ENCODE data around the gene TYW1.
"Not testable (repeated sequence)": the region's sequence is repeated elsewhere in the genome, so short reads cannot be mapped to it uniquely, and the experiment has no call there.

The TYW1 gene

DNA sequence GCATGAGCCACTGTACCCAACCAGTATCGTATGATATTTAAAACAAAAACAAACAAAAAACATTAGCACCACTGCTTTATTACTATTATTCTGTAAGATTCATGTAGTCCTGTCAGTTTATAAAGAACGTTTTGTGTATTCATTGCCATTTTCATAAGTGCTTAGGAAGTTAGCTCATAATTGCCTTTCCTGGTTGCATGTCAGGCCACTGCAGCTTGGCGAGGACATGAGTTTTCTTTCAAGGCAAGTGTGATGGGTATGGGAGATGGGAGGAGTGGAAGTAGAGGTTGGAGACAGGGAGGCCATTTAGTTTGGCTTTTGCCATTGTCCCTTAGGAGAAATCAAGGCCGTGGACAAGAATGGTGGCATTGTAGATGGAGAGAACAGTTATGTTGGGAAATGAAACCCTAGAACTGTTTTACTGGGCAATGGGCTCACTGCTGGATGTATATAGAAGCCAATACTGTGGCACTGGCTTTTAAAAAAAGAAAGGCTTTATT is 48.9 kb downstream of the TYW1 start:
- ATAC-seq, result no peak
- TF ChIP-seq TCF4 (CRISPR knock-in tag; IDR thresholded peaks at IDR 0.05; ENCODE audit: borderline replicate concordance) (no peak), ISL1 (CRISPR knock-in tag; IDR thresholded peaks at IDR 0.05) (no peak), CSDC2 (CRISPR knock-in tag; IDR thresholded peaks at IDR 0.05) (no peak), ZNF70 (CRISPR knock-in tag; IDR thresholded peaks at IDR 0.05) (no peak), TOX (CRISPR knock-in tag; IDR thresholded peaks at IDR 0.05; ENCODE audit: borderline replicate concordance) (no peak), SNAI2 (CRISPR knock-in tag; IDR thresholded peaks at IDR 0.05) (no peak), PPARA (CRISPR knock-in tag; IDR thresholded peaks at IDR 0.05; ENCODE audit: borderline replicate concordance) (no peak), RARB (CRISPR knock-in tag; IDR thresholded peaks at IDR 0.05) (no peak), ESRRG (CRISPR knock-in tag; IDR thresholded peaks at IDR 0.05) (no peak), GLIS3 (CRISPR knock-in tag; IDR thresholded peaks at IDR 0.05) (no peak), OSR1 (CRISPR knock-in tag; IDR thresholded peaks at IDR 0.05) (no peak), ARNTL (CRISPR knock-in tag; IDR thresholded peaks at IDR 0.05; ENCODE audit: borderline replicate concordance, low read depth) (no peak), ZFP3 (CRISPR knock-in tag; IDR thresholded peaks at IDR 0.05) (no peak), ZC3H10 (CRISPR knock-in tag; IDR thresholded peaks at IDR 0.05) (no peak), ZNF8 (CRISPR knock-in tag; IDR thresholded peaks at IDR 0.05) (no peak), ZNF565 (CRISPR knock-in tag; conservative IDR thresholded peaks at IDR 0.05; ENCODE audit: low read depth) (no peak), ZFP30 (CRISPR knock-in tag; IDR thresholded peaks at IDR 0.05) (no peak)
- TF ChIP-seq, protein P1, sequence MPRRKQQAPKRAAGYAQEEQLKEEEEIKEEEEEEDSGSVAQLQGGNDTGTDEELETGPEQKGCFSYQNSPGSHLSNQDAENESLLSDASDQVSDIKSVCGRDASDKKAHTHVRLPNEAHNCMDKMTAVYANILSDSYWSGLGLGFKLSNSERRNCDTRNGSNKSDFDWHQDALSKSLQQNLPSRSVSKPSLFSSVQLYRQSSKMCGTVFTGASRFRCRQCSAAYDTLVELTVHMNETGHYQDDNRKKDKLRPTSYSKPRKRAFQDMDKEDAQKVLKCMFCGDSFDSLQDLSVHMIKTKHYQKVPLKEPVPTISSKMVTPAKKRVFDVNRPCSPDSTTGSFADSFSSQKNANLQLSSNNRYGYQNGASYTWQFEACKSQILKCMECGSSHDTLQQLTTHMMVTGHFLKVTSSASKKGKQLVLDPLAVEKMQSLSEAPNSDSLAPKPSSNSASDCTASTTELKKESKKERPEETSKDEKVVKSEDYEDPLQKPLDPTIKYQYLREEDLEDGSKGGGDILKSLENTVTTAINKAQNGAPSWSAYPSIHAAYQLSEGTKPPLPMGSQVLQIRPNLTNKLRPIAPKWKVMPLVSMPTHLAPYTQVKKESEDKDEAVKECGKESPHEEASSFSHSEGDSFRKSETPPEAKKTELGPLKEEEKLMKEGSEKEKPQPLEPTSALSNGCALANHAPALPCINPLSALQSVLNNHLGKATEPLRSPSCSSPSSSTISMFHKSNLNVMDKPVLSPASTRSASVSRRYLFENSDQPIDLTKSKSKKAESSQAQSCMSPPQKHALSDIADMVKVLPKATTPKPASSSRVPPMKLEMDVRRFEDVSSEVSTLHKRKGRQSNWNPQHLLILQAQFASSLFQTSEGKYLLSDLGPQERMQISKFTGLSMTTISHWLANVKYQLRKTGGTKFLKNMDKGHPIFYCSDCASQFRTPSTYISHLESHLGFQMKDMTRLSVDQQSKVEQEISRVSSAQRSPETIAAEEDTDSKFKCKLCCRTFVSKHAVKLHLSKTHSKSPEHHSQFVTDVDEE (CRISPR knock-in tag; IDR thresholded peaks at IDR 0.05), result no peak
- TF ChIP-seq, protein P2, sequence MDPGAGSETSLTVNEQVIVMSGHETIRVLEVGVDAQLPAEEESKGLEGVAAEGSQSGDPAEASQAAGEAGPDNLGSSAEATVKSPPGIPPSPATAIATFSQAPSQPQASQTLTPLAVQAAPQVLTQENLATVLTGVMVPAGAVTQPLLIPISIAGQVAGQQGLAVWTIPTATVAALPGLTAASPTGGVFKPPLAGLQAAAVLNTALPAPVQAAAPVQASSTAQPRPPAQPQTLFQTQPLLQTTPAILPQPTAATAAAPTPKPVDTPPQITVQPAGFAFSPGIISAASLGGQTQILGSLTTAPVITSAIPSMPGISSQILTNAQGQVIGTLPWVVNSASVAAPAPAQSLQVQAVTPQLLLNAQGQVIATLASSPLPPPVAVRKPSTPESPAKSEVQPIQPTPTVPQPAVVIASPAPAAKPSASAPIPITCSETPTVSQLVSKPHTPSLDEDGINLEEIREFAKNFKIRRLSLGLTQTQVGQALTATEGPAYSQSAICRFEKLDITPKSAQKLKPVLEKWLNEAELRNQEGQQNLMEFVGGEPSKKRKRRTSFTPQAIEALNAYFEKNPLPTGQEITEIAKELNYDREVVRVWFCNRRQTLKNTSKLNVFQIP (CRISPR knock-in tag; IDR thresholded peaks at IDR 0.05; ENCODE audit: borderline replicate concordance, low read depth), result no peak
- TF ChIP-seq, protein P3, sequence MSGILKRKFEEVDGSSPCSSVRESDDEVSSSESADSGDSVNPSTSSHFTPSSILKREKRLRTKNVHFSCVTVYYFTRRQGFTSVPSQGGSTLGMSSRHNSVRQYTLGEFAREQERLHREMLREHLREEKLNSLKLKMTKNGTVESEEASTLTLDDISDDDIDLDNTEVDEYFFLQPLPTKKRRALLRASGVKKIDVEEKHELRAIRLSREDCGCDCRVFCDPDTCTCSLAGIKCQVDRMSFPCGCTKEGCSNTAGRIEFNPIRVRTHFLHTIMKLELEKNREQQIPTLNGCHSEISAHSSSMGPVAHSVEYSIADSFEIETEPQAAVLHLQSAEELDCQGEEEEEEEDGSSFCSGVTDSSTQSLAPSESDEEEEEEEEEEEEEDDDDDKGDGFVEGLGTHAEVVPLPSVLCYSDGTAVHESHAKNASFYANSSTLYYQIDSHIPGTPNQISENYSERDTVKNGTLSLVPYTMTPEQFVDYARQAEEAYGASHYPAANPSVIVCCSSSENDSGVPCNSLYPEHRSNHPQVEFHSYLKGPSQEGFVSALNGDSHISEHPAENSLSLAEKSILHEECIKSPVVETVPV (CRISPR knock-in tag; IDR thresholded peaks at IDR 0.05), result no peak

DNA sequence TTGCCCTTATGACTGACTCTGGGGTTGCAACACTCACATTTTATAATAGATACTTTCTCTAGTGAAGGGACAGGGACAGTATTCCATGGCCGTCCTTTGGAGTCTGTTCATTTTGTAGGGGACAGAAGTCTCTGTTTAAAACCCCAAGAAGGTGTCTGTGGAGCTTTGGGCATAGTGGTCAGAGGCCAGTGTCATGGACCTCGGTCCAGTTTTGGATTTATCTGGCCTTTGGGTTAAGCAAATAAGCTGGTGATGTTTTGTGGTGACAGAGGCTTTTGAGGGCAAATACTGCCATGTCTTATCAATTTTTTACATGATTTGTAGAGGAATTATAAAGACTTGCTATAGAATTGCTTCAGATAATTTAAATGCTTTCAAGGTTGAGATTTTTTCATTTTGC is 50.2 kb downstream of the TYW1 start:
- not testable (repeated sequence) for ATAC-seq

DNA sequence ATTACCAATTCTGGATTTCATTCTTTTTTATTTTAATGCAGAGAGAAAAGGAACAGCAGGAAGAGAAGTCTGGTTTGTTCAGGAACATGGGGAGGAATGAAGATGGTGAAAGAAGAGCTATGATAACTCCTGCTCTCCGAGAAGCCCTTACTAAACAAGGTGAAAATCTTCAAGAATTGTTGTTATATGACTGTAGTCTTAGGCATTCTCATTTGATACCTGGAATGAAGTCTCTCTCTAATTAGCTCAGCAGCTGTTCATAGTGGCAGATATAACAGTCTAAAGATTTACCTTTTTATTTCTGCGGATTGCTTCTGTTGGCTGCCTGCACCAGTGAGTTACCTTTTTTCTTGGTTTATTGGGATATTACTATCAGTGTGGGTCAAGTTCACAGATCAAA is 53.3 kb downstream of the TYW1 start:
- not testable (repeated sequence) for ATAC-seq

DNA sequence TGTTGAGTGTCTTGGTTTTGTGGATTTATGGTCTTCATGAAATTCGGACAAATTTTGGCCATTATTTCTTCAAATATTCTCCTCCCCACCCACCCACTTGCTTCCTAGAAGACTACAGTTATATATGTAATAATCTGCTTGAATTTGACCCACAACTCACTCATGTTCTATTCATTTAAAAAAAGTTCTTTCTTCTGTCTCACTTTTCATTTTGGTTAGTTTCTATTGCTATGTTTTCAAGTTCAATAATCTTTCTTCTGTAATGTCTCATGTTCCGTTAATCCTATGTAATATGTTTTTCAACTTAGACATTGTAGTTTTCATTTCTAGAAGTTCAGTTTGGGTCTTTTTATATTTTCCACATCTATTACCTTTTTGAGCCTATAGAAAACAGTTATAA is 55.5 kb downstream of the TYW1 start:
- not testable (repeated sequence) for ATAC-seq

DNA sequence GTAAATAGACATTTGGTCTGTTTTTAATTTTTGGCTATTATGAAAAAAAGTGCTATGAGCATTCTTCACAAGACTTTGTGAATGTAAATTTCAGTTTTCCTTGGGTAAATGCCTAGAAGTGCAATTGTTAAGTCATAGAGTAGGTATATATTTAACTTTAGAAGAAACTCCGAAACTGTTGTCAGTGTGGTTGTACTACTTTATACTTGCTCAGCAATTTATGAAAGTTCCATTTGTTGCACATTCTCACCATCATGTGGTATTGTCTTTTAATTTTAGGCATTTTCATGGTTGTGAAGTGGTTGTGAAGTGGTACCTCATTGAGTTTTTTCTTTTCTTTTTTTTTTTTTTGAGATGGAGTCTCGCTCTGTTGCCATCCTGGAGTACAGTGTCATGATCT is 60.0 kb downstream of the TYW1 start:
- ATAC-seq, result no peak
- TF ChIP-seq ISL1 (CRISPR knock-in tag; IDR thresholded peaks at IDR 0.05) (no peak), ZNF8 (CRISPR knock-in tag; IDR thresholded peaks at IDR 0.05) (no peak), OSR1 (CRISPR knock-in tag; IDR thresholded peaks at IDR 0.05) (no peak), ZFP3 (CRISPR knock-in tag; IDR thresholded peaks at IDR 0.05) (no peak), SNAI2 (CRISPR knock-in tag; IDR thresholded peaks at IDR 0.05) (no peak)

DNA sequence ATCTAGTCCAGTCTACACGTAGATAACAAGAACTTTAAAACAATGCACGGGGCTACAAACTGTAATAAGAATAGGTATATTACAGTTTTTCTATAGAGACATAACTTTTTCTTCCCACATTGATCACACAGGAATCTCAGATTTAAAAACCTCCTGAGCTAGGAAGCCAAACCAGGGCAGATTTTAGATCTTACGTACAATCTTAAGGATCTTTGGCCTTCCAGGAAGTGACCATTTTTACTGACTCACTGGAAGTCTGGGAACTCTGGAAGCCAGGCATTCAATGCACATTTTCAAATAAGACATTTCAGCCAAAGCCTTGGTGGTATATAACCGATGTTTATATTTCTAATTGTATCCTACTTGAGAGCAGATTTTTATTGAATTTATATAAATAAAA is 64.7 kb downstream of the TYW1 start:
- not testable (repeated sequence) for ATAC-seq

Measured in SK-N-SH treated with all-trans-retinoic acid at 6 μM for 48 hours (cell line).